HEK293 (cell line): ENCODE results near the gene MTHFS.

Source experiments
- CTCF ChIA-PET: fragments of 350-600 bp; formaldehyde crosslinking; extraction: SDS; loops from one replicate; lab custom pipeline; 2021; ENCODE audit warnings: antibody characterized with exemption; lab: Yijun Ruan, JAX
- POLR2A ChIA-PET: fragments of 300-600 bp; formaldehyde crosslinking; extraction: SDS; loops from one replicate; lab custom pipeline; 2020; ENCODE audit warnings: antibody characterized with exemption, inconsistent platforms; lab: Yijun Ruan, JAX
- H3K27ac ChIP-seq: fragments of 200-500 bp; sonication (Bioruptor generic); 2 replicates; pipeline ENCODE4 v1.5.1; 2014; ENCODE audit warnings: low read depth, low read length, control low read depth, inconsistent platforms; ENCODE audit errors: extremely low read depth
- H3K36me3 ChIP-seq, 2 experiments: fragments of 200-500 bp in 1 of 2; sonication (Bioruptor generic) in 1 of 2; 1 replicate in 1 of 2; 2 replicates in 1 of 2; pipeline ENCODE4 v1.5.1; 2014 to 2017; ENCODE audit warnings: inconsistent platforms in 2 of 2, low read length in 2 of 2; ENCODE audit not compliant: control insufficient read depth in 2 of 2, insufficient read depth in 1 of 2
- H3K4me1 ChIP-seq: fragments of 200-500 bp; sonication (Bioruptor generic); 2 replicates; pipeline ENCODE4 v1.5.1; 2014; ENCODE audit warnings: mild to moderate bottlenecking, low read length, inconsistent platforms; ENCODE audit not compliant: control insufficient read depth, insufficient read depth
- H3K4me3 ChIP-seq: 2 replicates; pipeline ENCODE4 v1.5.1; 2011; ENCODE audit warnings: low read depth, mild to moderate bottlenecking, control low read depth, low read length, moderate library complexity
- H3K9me3 ChIP-seq: fragments of 200-500 bp; sonication (Bioruptor generic); 2 replicates; pipeline ENCODE4 v1.5.1; 2014; ENCODE audit warnings: low read depth, low read length, inconsistent platforms; ENCODE audit not compliant: control insufficient read depth, insufficient read depth
- FEZF1 ChIP-seq: fragments of 450-650 bp; formaldehyde crosslinking; IDR thresholded peaks from 2 replicates; pipeline ENCODE4 v1.5.1; 2016; ENCODE audit warnings: missing biosample characterization, missing genetic modification characterization
- HOXD13 ChIP-seq: sonication (generic); formaldehyde crosslinking; IDR thresholded peaks from 2 replicates; pipeline ENCODE4 v1.8.0; 2022; ENCODE audit warnings: missing genetic modification reagents, borderline replicate concordance
- MEIS1 ChIP-seq: sonication (generic); formaldehyde crosslinking; IDR thresholded peaks from 2 replicates; pipeline ENCODE4 v1.8.1; 2022; ENCODE audit warnings: missing genetic modification reagents, mild to moderate bottlenecking, borderline replicate concordance
- SCRT1 ChIP-seq: fragments of 450-650 bp; formaldehyde crosslinking; IDR thresholded peaks from 2 replicates; pipeline ENCODE4 v1.5.1; 2016; ENCODE audit warnings: missing biosample characterization, missing genetic modification characterization, borderline replicate concordance
- ZBTB17 ChIP-seq: fragments of 450-650 bp; formaldehyde crosslinking; IDR thresholded peaks from 2 replicates; pipeline ENCODE4 v1.5.1; 2016; ENCODE audit warnings: missing biosample characterization, missing genetic modification characterization
- ZBTB8A ChIP-seq: fragments of 450-650 bp; formaldehyde crosslinking; IDR thresholded peaks from 2 replicates; pipeline ENCODE4 v1.5.1; 2016; ENCODE audit warnings: missing biosample characterization, missing genetic modification characterization
- ZNF121 ChIP-seq: fragments of 450-650 bp; formaldehyde crosslinking; IDR thresholded peaks from 2 replicates; pipeline ENCODE4 v1.5.1; 2016; ENCODE audit warnings: missing biosample characterization, missing genetic modification characterization
- ZNF133 ChIP-seq: fragments of 450-650 bp; formaldehyde crosslinking; IDR thresholded peaks from 2 replicates; pipeline ENCODE4 v1.5.1; 2016; ENCODE audit warnings: missing biosample characterization, missing genetic modification characterization
- ZNF266 ChIP-seq: fragments of 450-650 bp; formaldehyde crosslinking; IDR thresholded peaks from 2 replicates; pipeline ENCODE4 v1.5.1; 2016; ENCODE audit warnings: missing biosample characterization, missing genetic modification characterization, low read depth
- ZNF274 ChIP-seq, 2 experiments: fragments of 200-500 bp in 1 of 2; fragments of 450-650 bp in 1 of 2; sonication (Bioruptor generic) in 1 of 2; formaldehyde crosslinking in 1 of 2; IDR thresholded peaks; 2 replicates each; pipeline versions ENCODE4 v1.5.1 to v1.6.1; 2014 to 2016; ENCODE audit warnings: borderline replicate concordance in 1 of 2, inconsistent platforms in 1 of 2, low read length in 1 of 2, missing biosample characterization in 1 of 2, missing genetic modification characterization in 1 of 2
- ZNF426 ChIP-seq: fragments of 450-650 bp; formaldehyde crosslinking; IDR thresholded peaks from 2 replicates; pipeline ENCODE4 v1.5.1; 2017; ENCODE audit warnings: missing biosample characterization, missing genetic modification characterization, mild to moderate bottlenecking, inconsistent platforms, moderate library complexity
- ZNF510 ChIP-seq: fragments of 450-650 bp; formaldehyde crosslinking; IDR thresholded peaks from 2 replicates; pipeline ENCODE4 v1.5.1; 2018; ENCODE audit warnings: mild to moderate bottlenecking, missing genetic modification characterization, missing biosample characterization; ENCODE audit not compliant: insufficient replicate concordance
- ZNF544 ChIP-seq: fragments of 450-650 bp; formaldehyde crosslinking; IDR thresholded peaks from 2 replicates; pipeline ENCODE4 v1.5.0; 2017; ENCODE audit warnings: missing biosample characterization, missing genetic modification characterization
- ZNF571 ChIP-seq: fragments of 450-650 bp; formaldehyde crosslinking; IDR thresholded peaks from 2 replicates; pipeline ENCODE4 v1.5.0; 2017; ENCODE audit warnings: missing biosample characterization, missing genetic modification characterization
- ZNF623 ChIP-seq: fragments of 450-650 bp; formaldehyde crosslinking; IDR thresholded peaks from 2 replicates; pipeline ENCODE4 v1.5.1; 2016; ENCODE audit warnings: missing biosample characterization, missing genetic modification characterization
- ZNF658 ChIP-seq: fragments of 450-650 bp; formaldehyde crosslinking; IDR thresholded peaks from 2 replicates; pipeline ENCODE4; 2016; ENCODE audit warnings: missing biosample characterization, missing genetic modification characterization
- ZNF670 ChIP-seq: fragments of 450-650 bp; formaldehyde crosslinking; IDR thresholded peaks from 2 replicates; pipeline ENCODE4 v1.5.1; 2016; ENCODE audit warnings: missing biosample characterization, missing genetic modification characterization, low read depth
- ZNF747 ChIP-seq: fragments of 450-650 bp; formaldehyde crosslinking; IDR thresholded peaks from 2 replicates; pipeline ENCODE4 v1.5.1; 2016; ENCODE audit warnings: missing biosample characterization, missing genetic modification characterization
- ZNF792 ChIP-seq: fragments of 450-650 bp; formaldehyde crosslinking; IDR thresholded peaks from 2 replicates; pipeline ENCODE4 v1.5.1; 2016; ENCODE audit warnings: missing biosample characterization, missing genetic modification characterization
- TF ChIP-seq, protein P1 (sequence below): fragments of 450-650 bp; formaldehyde crosslinking; IDR thresholded peaks from 2 replicates; pipeline ENCODE4 v1.5.1; 2016; ENCODE audit warnings: missing biosample characterization, missing genetic modification characterization
- TF ChIP-seq, protein P2 (sequence below): fragments of 450-650 bp; formaldehyde crosslinking; IDR thresholded peaks from 2 replicates; pipeline ENCODE4 v1.5.1; 2017; ENCODE audit warnings: missing biosample characterization, missing genetic modification characterization
- TF ChIP-seq, protein P3 (sequence below): fragments of 450-650 bp; formaldehyde crosslinking; IDR thresholded peaks from 2 replicates; pipeline ENCODE4 v1.5.1; 2016; ENCODE audit warnings: missing biosample characterization, missing genetic modification characterization, borderline replicate concordance

Gene MTHFS

DNA sequence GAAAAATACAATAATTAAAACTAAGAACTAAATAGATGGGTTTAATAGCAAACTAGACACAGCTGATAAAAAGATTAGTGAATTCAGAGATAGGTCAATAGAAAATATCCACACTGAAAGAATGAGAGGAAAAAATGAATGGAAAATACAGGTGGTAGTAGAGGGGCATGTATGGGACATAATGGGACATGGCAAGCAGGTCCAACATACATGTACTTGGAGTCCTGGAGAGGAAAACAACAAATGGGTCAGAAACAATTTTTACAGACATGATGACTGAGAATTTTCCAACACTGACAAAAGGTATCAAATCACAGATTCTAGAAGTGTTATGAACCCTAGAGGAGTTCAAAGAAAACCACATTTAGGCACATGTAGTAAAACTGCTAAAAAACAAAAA lies 68.4 kb downstream of the MTHFS start:
- Histone ChIP-seq H3K4me3 (no peak overlapping the region), H3K36me3 (peaks cover 0 to 12% of the 10 kb centered on the region in 2 experiments; a peak in 1 of 3 replicates), H3K9me3 (no peaks in the 10 kb centered on the region), H3K4me1 (no peaks in the 10 kb centered on the region), H3K27ac (no peak overlapping the region)
- TF ChIP-seq, protein P1, sequence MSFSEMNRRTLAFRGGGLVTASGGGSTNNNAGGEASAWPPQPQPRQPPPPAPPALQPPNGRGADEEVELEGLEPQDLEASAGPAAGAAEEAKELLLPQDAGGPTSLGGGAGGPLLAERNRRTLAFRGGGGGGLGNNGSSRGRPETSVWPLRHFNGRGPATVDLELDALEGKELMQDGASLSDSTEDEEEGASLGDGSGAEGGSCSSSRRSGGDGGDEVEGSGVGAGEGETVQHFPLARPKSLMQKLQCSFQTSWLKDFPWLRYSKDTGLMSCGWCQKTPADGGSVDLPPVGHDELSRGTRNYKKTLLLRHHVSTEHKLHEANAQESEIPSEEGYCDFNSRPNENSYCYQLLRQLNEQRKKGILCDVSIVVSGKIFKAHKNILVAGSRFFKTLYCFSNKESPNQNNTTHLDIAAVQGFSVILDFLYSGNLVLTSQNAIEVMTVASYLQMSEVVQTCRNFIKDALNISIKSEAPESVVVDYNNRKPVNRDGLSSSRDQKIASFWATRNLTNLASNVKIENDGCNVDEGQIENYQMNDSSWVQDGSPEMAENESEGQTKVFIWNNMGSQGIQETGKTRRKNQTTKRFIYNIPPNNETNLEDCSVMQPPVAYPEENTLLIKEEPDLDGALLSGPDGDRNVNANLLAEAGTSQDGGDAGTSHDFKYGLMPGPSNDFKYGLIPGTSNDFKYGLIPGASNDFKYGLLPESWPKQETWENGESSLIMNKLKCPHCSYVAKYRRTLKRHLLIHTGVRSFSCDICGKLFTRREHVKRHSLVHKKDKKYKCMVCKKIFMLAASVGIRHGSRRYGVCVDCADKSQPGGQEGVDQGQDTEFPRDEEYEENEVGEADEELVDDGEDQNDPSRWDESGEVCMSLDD: no peak
- TF ChIP-seq, protein P2, sequence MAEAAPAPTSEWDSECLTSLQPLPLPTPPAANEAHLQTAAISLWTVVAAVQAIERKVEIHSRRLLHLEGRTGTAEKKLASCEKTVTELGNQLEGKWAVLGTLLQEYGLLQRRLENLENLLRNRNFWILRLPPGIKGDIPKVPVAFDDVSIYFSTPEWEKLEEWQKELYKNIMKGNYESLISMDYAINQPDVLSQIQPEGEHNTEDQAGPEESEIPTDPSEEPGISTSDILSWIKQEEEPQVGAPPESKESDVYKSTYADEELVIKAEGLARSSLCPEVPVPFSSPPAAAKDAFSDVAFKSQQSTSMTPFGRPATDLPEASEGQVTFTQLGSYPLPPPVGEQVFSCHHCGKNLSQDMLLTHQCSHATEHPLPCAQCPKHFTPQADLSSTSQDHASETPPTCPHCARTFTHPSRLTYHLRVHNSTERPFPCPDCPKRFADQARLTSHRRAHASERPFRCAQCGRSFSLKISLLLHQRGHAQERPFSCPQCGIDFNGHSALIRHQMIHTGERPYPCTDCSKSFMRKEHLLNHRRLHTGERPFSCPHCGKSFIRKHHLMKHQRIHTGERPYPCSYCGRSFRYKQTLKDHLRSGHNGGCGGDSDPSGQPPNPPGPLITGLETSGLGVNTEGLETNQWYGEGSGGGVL (tag by site-specific recombination): no peak
- TF ChIP-seq ZNF133 (tag by site-specific recombination) (peak; percentile 98), ZNF121 (no peak), FEZF1 (tag by site-specific recombination) (no peak)
- ChIA-PET CTCF (interaction anchor here (0.5 to 0.7 kb wide), 3 partner anchors 26 to 448 kb away, joined by 3 to 5 read pairs (median 4); no protein-coding TSS in a partner anchor), POLR2A (no interaction called here)

DNA sequence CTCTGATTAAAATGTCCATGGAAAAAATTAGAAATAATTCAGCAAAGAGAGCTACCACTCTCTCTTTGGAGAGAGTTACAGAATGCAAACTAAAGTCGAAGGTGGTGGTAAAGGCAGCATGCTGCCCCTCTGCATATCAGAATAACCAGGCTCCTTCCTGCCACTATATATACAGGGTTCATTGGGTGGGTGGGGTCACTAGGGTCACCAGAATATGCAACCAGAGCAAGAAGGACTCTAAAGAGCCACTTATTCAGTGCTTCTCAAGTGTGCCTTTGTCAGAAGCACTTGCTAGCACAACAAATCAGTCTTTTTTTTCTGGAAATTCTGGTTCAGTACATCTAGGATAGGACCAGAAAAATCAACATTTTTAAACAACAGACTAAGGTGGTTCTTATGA lies 70.0 kb downstream of the MTHFS start:
- Histone ChIP-seq H3K36me3 (no peaks in the 10 kb centered on the region; a peak in 1 of 3 replicates), H3K27ac (no peak overlapping the region), H3K4me3 (no peak overlapping the region), H3K9me3 (no peaks in the 10 kb centered on the region), H3K4me1 (no peaks in the 10 kb centered on the region)
- CTCF ChIA-PET: interaction anchor here (0.7 to 0.8 kb wide), 2 partner anchors 26 to 562 kb away, joined by 3 to 4 read pairs; no protein-coding TSS in a partner anchor
- POLR2A ChIA-PET: no interaction called here
- no peak for TF ChIP-seq ZNF623 (tag by site-specific recombination)

DNA sequence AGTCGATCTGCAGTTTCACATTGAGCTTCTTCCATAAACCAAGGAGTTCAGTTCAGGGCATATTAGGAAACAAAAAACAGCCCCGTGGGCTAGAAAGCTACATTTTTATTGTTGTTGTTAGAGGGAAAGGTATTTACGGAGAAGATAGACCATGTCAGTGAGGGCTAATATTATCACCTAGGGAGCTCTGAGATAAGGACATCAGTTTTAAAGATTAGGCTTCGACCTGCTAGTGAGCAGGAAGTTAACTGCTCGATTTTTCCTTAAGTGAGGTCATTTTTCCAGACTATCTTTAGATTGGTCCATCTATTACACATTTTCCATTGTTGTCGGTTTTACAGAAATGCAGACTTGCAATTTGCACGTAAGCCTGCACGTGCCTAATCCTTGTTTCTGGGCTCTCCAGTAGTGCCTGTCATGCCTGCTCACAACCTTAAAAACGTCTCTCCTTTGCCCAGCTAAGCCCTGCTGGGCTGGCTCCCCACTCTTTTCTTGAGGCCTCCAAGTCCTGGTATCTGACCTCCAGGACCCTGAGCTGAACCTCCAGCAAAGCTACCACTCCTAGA lies 72.6 kb downstream of the MTHFS start:
- no peaks in the 10 kb centered on the region for H3K4me1 ChIP-seq
- H3K36me3 ChIP-seq: no peaks in the 10 kb centered on the region; a peak in 1 of 3 replicates
- CTCF ChIA-PET: interaction anchor here (0.6 to 0.8 kb wide), 2 partner anchors 30 to 487 kb away, joined by 4 read pairs; no protein-coding TSS in a partner anchor
- H3K4me3 ChIP-seq: no peak overlapping the region
- H3K9me3 ChIP-seq: no peaks in the 10 kb centered on the region; the same call in 1 of the 2 replicates
- TF ChIP-seq ZNF510 (tag by site-specific recombination): no peak
- TF ChIP-seq ZBTB17: peak; percentile 76
- no peak overlapping the region for H3K27ac ChIP-seq
- POLR2A ChIA-PET: no interaction called here

DNA sequence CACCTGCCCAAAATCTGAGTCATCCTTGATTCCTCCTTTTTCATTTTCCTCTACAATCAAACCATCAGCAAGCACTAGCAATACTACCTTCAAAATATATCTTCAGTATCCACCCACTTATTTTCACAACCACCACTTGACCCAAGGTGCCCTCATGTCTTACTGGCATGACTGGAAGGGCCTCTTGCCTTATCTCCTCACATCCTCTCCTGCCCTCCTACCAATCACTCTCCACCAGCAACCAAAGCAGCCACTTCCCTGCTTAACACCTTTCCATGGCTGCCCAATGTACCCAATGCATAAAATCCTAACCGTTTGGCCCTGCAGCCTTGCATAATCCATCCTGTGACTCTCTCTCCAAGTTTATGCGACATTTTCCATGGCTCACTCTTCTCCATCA lies 76.0 kb downstream of the MTHFS start:
- Histone ChIP-seq H3K27ac (no peak overlapping the region), H3K4me1 (no peaks in the 10 kb centered on the region), H3K36me3 (no peaks in the 10 kb centered on the region; a peak in 1 of 3 replicates), H3K4me3 (no peak overlapping the region), H3K9me3 (no peaks in the 10 kb centered on the region; the same call in 1 of the 2 replicates)
- CTCF ChIA-PET: no interaction called here
- POLR2A ChIA-PET: no interaction called here
- no peak for TF ChIP-seq SCRT1 (tag by site-specific recombination)
- no peak for TF ChIP-seq ZNF670
- no peak for TF ChIP-seq HOXD13 (CRISPR knock-in tag)
- no peak for TF ChIP-seq ZNF747
- no peak for TF ChIP-seq ZNF266
- TF ChIP-seq ZNF426 (tag by site-specific recombination): no peak
- TF ChIP-seq ZNF544 (tag by site-specific recombination): no peak
- no peak for TF ChIP-seq ZNF571 (tag by site-specific recombination)
- no peak for TF ChIP-seq ZBTB8A (tag by site-specific recombination)
- no peak for TF ChIP-seq MEIS1 (CRISPR knock-in tag)
- TF ChIP-seq ZNF274 (IDR thresholded peaks at IDR 0.05; ENCODE audit: low read length): no peak
- TF ChIP-seq ZNF274 (tag by site-specific recombination; IDR thresholded peaks at IDR 0.05; ENCODE audit: borderline replicate concordance): no peak
- no peak for TF ChIP-seq ZNF658 (tag by site-specific recombination)
- TF ChIP-seq, protein P3, sequence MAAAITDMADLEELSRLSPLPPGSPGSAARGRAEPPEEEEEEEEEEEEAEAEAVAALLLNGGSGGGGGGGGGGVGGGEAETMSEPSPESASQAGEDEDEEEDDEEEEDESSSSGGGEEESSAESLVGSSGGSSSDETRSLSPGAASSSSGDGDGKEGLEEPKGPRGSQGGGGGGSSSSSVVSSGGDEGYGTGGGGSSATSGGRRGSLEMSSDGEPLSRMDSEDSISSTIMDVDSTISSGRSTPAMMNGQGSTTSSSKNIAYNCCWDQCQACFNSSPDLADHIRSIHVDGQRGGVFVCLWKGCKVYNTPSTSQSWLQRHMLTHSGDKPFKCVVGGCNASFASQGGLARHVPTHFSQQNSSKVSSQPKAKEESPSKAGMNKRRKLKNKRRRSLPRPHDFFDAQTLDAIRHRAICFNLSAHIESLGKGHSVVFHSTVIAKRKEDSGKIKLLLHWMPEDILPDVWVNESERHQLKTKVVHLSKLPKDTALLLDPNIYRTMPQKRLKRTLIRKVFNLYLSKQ (tag by site-specific recombination): no peak
- TF ChIP-seq ZNF792: no peak
